ENCODE results near the gene MYO7B.

The MYO7B gene

DNA sequence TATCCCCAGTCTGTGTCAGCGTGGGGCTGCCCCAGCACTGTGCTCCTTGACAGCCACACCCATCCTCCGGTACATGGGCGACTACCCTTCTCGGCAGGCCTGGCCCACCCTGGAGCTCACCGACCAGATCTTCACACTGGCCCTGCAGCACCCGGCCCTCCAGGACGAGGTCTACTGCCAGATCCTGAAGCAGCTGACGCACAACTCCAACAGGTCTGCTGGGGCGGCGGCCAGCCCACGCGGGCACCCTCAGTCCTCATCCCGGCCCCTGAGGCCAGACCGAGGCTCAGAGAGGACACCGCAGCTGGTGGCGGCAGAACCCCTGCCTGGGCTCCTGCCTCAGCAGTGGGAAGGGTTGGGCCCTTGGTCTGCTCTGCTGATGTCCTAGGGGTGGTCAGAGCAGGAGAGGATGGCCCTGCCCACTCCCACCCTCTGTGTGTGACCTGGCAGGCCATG is 96.1 kb downstream of the MYO7B start:
- H3K4me1 ChIP-seq: peaks cover 68 to 99% (median 98%) of the 10 kb centered on the region in 10 experiments
- no peak overlapping the region; a peak in 3 of 20 replicates for H3K4me3 ChIP-seq
- peak overlapping the region; percentile 75 to 100 (median 97) for H3K4me2 ChIP-seq
- H3K27ac ChIP-seq: peak overlapping the region in 4 of 11 experiments; percentile 54 to 99 (median 98); a peak in 6 of 22 replicates
- no peaks in the 10 kb centered on the region for H3K9me3 ChIP-seq (replicated peaks in 1 of 11)
- H3K27me3 ChIP-seq: peaks cover 0 to 47% (median 0%) of the 10 kb centered on the region in 11 experiments; a peak in 7 of 22 replicates
- peak overlapping the region in 7 of 11 experiments; percentile 8 to 68 (median 56); a peak in 9 of 22 replicates for H3K9ac ChIP-seq
- H4K20me1 ChIP-seq: peaks cover 0 to 7% (median 0%) of the 10 kb centered on the region in 11 experiments; a peak in 3 of 22 replicates
- H3K36me3 ChIP-seq: no peaks in the 10 kb centered on the region
- no peak for TF ChIP-seq Cebpa-rat (IDR thresholded peaks at IDR 0.05)

- Histone ChIP-seq H3K27me3 (peaks cover 0 to 42% (median 0%) of the 10 kb centered on the region in 11 experiments; a peak in 6 of 22 replicates), H3K4me3 (peak overlapping the region in 2 of 10 experiments; percentile 1 to 8; a peak in 3 of 20 replicates), H3K9me3 (replicated peaks in 1 of 11) (no peaks in the 10 kb centered on the region), H3K9ac (peak overlapping the region in 8 of 11 experiments; percentile 8 to 68 (median 38); a peak in 9 of 22 replicates), H4K20me1 (peaks cover 0 to 3% (median 0%) of the 10 kb centered on the region in 11 experiments; a peak in 3 of 22 replicates), H3K4me1 (peaks cover 68 to 99% (median 98%) of the 10 kb centered on the region in 10 experiments), H3K4me2 (peak overlapping the region; percentile 75 to 100 (median 97)), H3K27ac (peak overlapping the region in 6 of 11 experiments; percentile 3 to 99 (median 76); a peak in 9 of 22 replicates), H3K36me3 (no peaks in the 10 kb centered on the region)
- TF ChIP-seq Cebpa-rat (IDR thresholded peaks at IDR 0.05): no peak
These were observed 96.6 kb downstream of the MYO7B start for GRCh38 chr2:127631997-127632581.

- peak overlapping the region in 1 of 10 experiments; percentile 8; a peak in 2 of 20 replicates for H3K4me3 ChIP-seq
- peak overlapping the region; percentile 75 to 100 (median 97) for H3K4me2 ChIP-seq
- peak overlapping the region in 6 of 11 experiments; percentile 11 to 68 (median 56); a peak in 9 of 22 replicates for H3K9ac ChIP-seq
- H3K36me3 ChIP-seq: no peaks in the 10 kb centered on the region
- peaks cover 0 to 34% (median 0%) of the 10 kb centered on the region in 11 experiments; a peak in 6 of 22 replicates for H3K27me3 ChIP-seq
- H3K9me3 ChIP-seq (replicated peaks in 1 of 11): no peaks in the 10 kb centered on the region
- peaks cover 76 to 99% (median 97%) of the 10 kb centered on the region in 10 experiments for H3K4me1 ChIP-seq
- peak overlapping the region in 6 of 11 experiments; percentile 3 to 99 (median 76); a peak in 9 of 22 replicates for H3K27ac ChIP-seq
- no peak for TF ChIP-seq Cebpa-rat (IDR thresholded peaks at IDR 0.05)
- H4K20me1 ChIP-seq: no peaks in the 10 kb centered on the region; a peak in 2 of 22 replicates
These were observed 97.4 kb downstream of the MYO7B start for GRCh38 chr2:127632592-127633489.

- H3K9me3 ChIP-seq (replicated peaks in 1 of 11): no peaks in the 10 kb centered on the region
- peak overlapping the region; percentile 75 to 100 (median 97) for H3K4me2 ChIP-seq
- peaks cover 0 to 37% (median 0%) of the 10 kb centered on the region in 11 experiments; a peak in 6 of 22 replicates for H3K27me3 ChIP-seq
- H4K20me1 ChIP-seq: no peaks in the 10 kb centered on the region; a peak in 2 of 22 replicates
- no peak overlapping the region; a peak in 1 of 20 replicates for H3K4me3 ChIP-seq
- no peak for TF ChIP-seq Cebpa-rat (IDR thresholded peaks at IDR 0.05)
- H3K4me1 ChIP-seq: peaks cover 83 to 100% (median 99%) of the 10 kb centered on the region in 10 experiments
- H3K9ac ChIP-seq: peak overlapping the region in 4 of 11 experiments; percentile 56 to 68 (median 62); a peak in 8 of 22 replicates
- H3K27ac ChIP-seq: peak overlapping the region in 5 of 11 experiments; percentile 1 to 99 (median 98); a peak in 9 of 22 replicates
- no peaks in the 10 kb centered on the region for H3K36me3 ChIP-seq
These were observed 98.1 kb downstream of the MYO7B start for GRCh38 chr2:127633556-127634065.

- peak overlapping the region in 5 of 11 experiments; percentile 1 to 99 (median 98); a peak in 8 of 22 replicates for H3K27ac ChIP-seq
- TF ChIP-seq Cebpa-rat (IDR thresholded peaks at IDR 0.05): no peak
- H3K4me1 ChIP-seq: peaks cover 89 to 100% (median 100%) of the 10 kb centered on the region in 10 experiments
- H3K9ac ChIP-seq: peak overlapping the region in 4 of 11 experiments; percentile 56 to 68 (median 62); a peak in 7 of 22 replicates
- no peak overlapping the region for H3K4me3 ChIP-seq
- peaks cover 0 to 41% (median 0%) of the 10 kb centered on the region in 11 experiments; a peak in 6 of 22 replicates for H3K27me3 ChIP-seq
- peak overlapping the region; percentile 75 to 100 (median 97) for H3K4me2 ChIP-seq
- no peaks in the 10 kb centered on the region for H3K36me3 ChIP-seq
- H3K9me3 ChIP-seq (replicated peaks in 1 of 11): no peaks in the 10 kb centered on the region
- H4K20me1 ChIP-seq: no peaks in the 10 kb centered on the region; a peak in 2 of 22 replicates
These were observed 98.7 kb downstream of the MYO7B start for GRCh38 chr2:127634066-127634617.

GRCh38 chr2:127634626-127635379 is 99.3 kb downstream of the MYO7B start:
- TF ChIP-seq Cebpa-rat (IDR thresholded peaks at IDR 0.05): no peak
- Histone ChIP-seq H3K4me3 (no peak overlapping the region), H3K27ac (peak overlapping the region in 4 of 11 experiments; percentile 54 to 99 (median 98); a peak in 6 of 22 replicates), H3K27me3 (peaks cover 0 to 41% (median 0%) of the 10 kb centered on the region in 11 experiments; a peak in 6 of 22 replicates), H3K4me2 (peak overlapping the region; percentile 75 to 100 (median 97)), H4K20me1 (no peaks in the 10 kb centered on the region; a peak in 1 of 22 replicates), H3K4me1 (peaks cover 90 to 100% (median 100%) of the 10 kb centered on the region in 10 experiments), H3K9ac (peak overlapping the region in 4 of 11 experiments; percentile 56 to 68 (median 62); a peak in 4 of 22 replicates), H3K36me3 (no peaks in the 10 kb centered on the region), H3K9me3 (replicated peaks in 1 of 11) (no peaks in the 10 kb centered on the region)
